Activated naive CD8-positive, alpha-beta T cell treated with anti-CD3 and anti-CD28 coated beads for 36 hours (primary cell): ENCODE data around the gene KIF22. TPM values are rescaled to one million over a fixed set of nuclear protein-coding genes. Genes with fewer than 3 reads are reported as not detected.
A peak's percentile ranks its signal among the peaks of the same experiment; 100 is the strongest.

ENCODE experiments used
- DNase-seq: peaks from one replicate; pipeline ENCODE4 v3.0.0; 2021
- H3K27ac Mint-ChIP-seq: one replicate; pipeline ENCODE4 v1.8.0; 2022; ENCODE audit warnings: mild to moderate bottlenecking, moderate library complexity, mixed read lengths
- H3K27me3 Mint-ChIP-seq: one replicate; pipeline ENCODE4 v1.8.0; 2022; ENCODE audit warnings: mild to moderate bottlenecking, mixed read lengths
- H3K36me3 Mint-ChIP-seq: one replicate; pipeline ENCODE4 v1.8.0; 2021; ENCODE audit warnings: mild to moderate bottlenecking, mixed read lengths
- H3K4me1 Mint-ChIP-seq: one replicate; pipeline ENCODE4 v1.8.0; 2021; ENCODE audit warnings: mixed read lengths
- H3K4me3 Mint-ChIP-seq: one replicate; pipeline ENCODE4 v1.8.0; 2022; ENCODE audit warnings: mild to moderate bottlenecking, moderate library complexity, mixed read lengths
- H3K9me3 Mint-ChIP-seq: one replicate; pipeline ENCODE4 v1.8.0; 2022; ENCODE audit warnings: mixed read lengths
- total RNA-seq, 2 experiments: library from RNA; stranded (reverse); gene quantifications; one replicate each; pipeline ENCODE4 v1.2.3, GENCODE V29; 2021

Gene KIF22
- total RNA-seq, 2 experiments from 2014 or later, result 145 to 150 TPM

DNA sequence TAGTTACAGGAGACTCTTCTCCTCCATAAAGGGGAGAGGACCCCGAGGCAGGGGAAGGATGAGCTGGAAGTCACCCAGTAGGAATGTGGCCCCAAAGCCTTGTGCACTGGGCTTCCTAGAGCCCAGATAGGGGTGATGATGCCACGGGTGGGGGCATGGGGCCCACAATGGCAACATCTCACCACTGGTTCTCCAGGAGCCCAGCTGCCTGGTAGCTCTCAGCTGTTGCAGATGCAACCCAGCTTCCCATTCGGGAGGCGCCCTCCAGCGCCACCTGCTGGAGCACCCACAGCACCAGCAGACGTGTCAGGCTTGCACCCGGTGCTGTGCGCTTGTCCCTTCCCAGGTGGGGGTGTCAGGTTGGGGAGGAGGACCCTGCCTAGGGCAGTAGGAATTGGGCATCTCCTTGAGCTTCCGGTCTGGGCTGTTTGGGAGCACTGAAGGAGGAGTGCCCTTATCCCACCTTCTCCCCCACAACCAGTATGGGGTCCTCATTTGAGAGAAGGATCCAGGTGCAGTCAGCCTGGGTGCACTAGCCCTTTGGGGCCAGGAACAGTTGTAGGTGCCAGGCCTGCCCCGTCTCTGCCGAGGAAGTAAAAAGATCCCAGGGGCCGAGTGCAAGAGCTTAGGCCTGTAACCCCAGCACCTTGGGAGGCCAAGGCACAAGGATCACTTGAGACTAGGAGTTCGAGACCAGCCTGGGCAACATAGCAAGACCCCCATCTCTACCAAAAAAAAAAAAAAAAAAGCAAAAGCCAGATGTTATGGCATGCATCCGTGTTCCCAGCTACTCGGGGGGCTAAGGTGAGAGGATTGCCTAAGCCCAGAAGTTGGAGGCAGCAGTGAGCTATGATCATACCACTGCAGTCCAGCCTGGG is 58.1 kb downstream of the KIF22 start:
- no peak overlapping the region for H3K27ac Mint-ChIP-seq
- DNase-seq, result peak; percentile 81
- no peak overlapping the region for H3K4me3 Mint-ChIP-seq
- H3K27me3 Mint-ChIP-seq, result no peaks in the 10 kb centered on the region
- H3K4me1 Mint-ChIP-seq, result peaks cover 4% of the 10 kb centered on the region
- no peaks in the 10 kb centered on the region for H3K9me3 Mint-ChIP-seq
- H3K36me3 Mint-ChIP-seq, result peaks cover 4% of the 10 kb centered on the region

- Mint-ChIP-seq H3K4me1 (peaks cover 4% of the 10 kb centered on the region), H3K36me3 (peaks cover 4% of the 10 kb centered on the region), H3K4me3 (no peak overlapping the region), H3K9me3 (no peaks in the 10 kb centered on the region), H3K27ac (no peak overlapping the region), H3K27me3 (no peaks in the 10 kb centered on the region)
- DNase-seq, result no peak
These were observed 59.0 kb downstream of the KIF22 start for GRCh38 chr16:29849505-29849904.

DNA sequence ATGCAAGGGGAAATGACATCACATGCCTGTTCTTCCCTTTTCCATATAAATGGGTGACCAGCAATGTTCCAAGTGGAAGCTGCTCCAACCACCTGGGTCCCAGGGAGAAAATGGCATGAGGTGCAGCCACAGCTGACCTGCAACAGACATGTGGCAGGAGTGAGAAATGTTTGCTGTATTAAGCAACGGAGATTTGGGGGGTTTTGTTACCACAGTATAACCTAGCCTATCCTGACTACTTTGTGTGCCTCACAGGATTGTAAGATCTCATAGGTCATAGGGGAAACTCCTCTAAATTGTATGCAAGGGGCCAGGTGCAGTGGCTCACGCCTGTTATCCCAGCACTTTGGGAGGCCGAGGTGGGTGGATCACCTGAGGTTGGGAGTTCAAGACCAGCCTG is 60.4 kb downstream of the KIF22 start:
- no peak for DNase-seq
- no peaks in the 10 kb centered on the region for H3K9me3 Mint-ChIP-seq
- H3K4me3 Mint-ChIP-seq, result no peak overlapping the region
- H3K27me3 Mint-ChIP-seq, result no peaks in the 10 kb centered on the region
- H3K36me3 Mint-ChIP-seq, result peaks cover 4% of the 10 kb centered on the region
- no peak overlapping the region for H3K27ac Mint-ChIP-seq
- peaks cover 4% of the 10 kb centered on the region for H3K4me1 Mint-ChIP-seq

DNA sequence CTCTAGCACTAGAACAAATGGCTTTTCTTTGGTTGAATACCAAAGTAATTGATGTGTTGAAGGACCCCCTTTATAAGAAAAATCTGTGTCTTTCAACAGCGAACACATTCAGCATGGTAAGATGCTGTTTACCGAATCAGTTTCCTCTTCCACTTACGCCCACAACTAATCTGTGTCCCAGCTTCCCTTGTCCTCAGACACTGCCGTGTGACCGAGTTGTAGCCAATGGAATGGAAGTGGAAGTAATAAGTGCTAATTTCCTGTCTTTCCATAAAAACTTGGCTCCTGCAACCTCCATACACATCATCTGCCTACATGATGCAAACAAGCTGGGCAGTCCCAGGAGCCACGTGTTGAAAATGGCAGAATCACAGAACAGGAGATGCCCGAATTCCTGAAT is 62.1 kb downstream of the KIF22 start:
- Mint-ChIP-seq H3K36me3 (no peaks in the 10 kb centered on the region), H3K4me1 (peaks cover 6% of the 10 kb centered on the region), H3K9me3 (no peaks in the 10 kb centered on the region), H3K27ac (no peak overlapping the region), H3K4me3 (no peak overlapping the region), H3K27me3 (no peaks in the 10 kb centered on the region)
- DNase-seq, result no peak

- Mint-ChIP-seq H3K36me3 (peaks cover 4% of the 10 kb centered on the region), H3K4me3 (no peak overlapping the region), H3K27ac (no peak overlapping the region), H3K9me3 (no peaks in the 10 kb centered on the region), H3K4me1 (peaks cover 4% of the 10 kb centered on the region), H3K27me3 (no peaks in the 10 kb centered on the region)
- no peak for DNase-seq
These were observed 64.1 kb downstream of the KIF22 start for GRCh38 chr16:29854520-29855100.

Other genes with a start within 250 kb of the KIF22 start
- 100 to 1,000 TPM; 122 TPM for gene SPN, start 127.5 kb upstream of the KIF22 start, total RNA-seq
- 1 to 10 TPM; 5.4 to 5.5 TPM for gene QPRT, start 111.6 kb upstream of the KIF22 start, total RNA-seq
- gene C16orf54, start 44.8 kb upstream of the KIF22 start, total RNA-seq, result 10 to 100 TPM; 17.3 to 19.1 TPM
- not detected for gene ZG16, start 12.5 kb upstream of the KIF22 start, total RNA-seq
- gene MAZ, start 15.8 kb downstream of the KIF22 start, total RNA-seq, result 100 to 1,000 TPM; 427 to 438 TPM
- gene PRRT2, start 21.4 kb downstream of the KIF22 start, total RNA-seq, result 1 to 10 TPM in 1 of 2 experiments, under 1 TPM in 1; 0.52 to 1.3 TPM
- 10 to 100 TPM; 33.7 to 34.8 TPM for gene PAGR1, start 25.4 kb downstream of the KIF22 start, total RNA-seq
- gene MVP, start 29.7 kb downstream of the KIF22 start, total RNA-seq, result 10 to 100 TPM; 30.7 to 30.8 TPM
- gene CDIPT, start 72.5 kb downstream of the KIF22 start, total RNA-seq, result 10 to 100 TPM; 46.8 to 50.6 TPM
- under 1 TPM in 1 of 2 experiments, not detected in 1; 0.32 TPM for gene SEZ6L2, start 108.8 kb downstream of the KIF22 start, total RNA-seq
- 1 to 10 TPM; 1.3 to 2.0 TPM for gene ASPHD1, start 109.7 kb downstream of the KIF22 start, total RNA-seq
- gene KCTD13, start 135.5 kb downstream of the KIF22 start, total RNA-seq, result 10 to 100 TPM; 27.2 to 30.3 TPM
- gene TMEM219, start 171.3 kb downstream of the KIF22 start, total RNA-seq, result 10 to 100 TPM; 29.3 TPM
- 10 to 100 TPM; 24.9 to 26.4 TPM for gene TAOK2, start 183.1 kb downstream of the KIF22 start, total RNA-seq
- 10 to 100 TPM; 39.5 to 41.4 TPM for gene HIRIP3, start 204.9 kb downstream of the KIF22 start, total RNA-seq
- gene INO80E, start 205.5 kb downstream of the KIF22 start, total RNA-seq, result 10 to 100 TPM; 83.8 to 91.1 TPM
- 1 to 10 TPM in 1 of 2 experiments, under 1 TPM in 1; 0.89 to 1.4 TPM for gene DOC2A, start 220.3 kb downstream of the KIF22 start, total RNA-seq
- not detected for gene C16orf92, start 232.4 kb downstream of the KIF22 start, total RNA-seq
- gene TLCD3B, start 240.5 kb downstream of the KIF22 start, total RNA-seq, result 1 to 10 TPM; 1.2 to 2.0 TPM